ENCODE measurements around the gene TDP1.

- TF ChIP-seq CTCF (IDR thresholded peaks at IDR 0.05) (no peak), EZH2 (IDR thresholded peaks at IDR 0.05) (no peak)
Measured at GRCh38 chr14:89990218-89990617, 34.5 kb downstream of the TDP1 start.

All from neural progenitor cell (in vitro differentiated cells).